HG03045 (cell line): ENCODE data around the gene SRP72.
A peak's percentile ranks its signal among the peaks of the same experiment; 100 is the strongest.
"Not testable (repeated sequence)": the region's sequence is repeated elsewhere in the genome, so short reads cannot be mapped to it uniquely, and the experiment has no call there.

Source experiments
- ATAC-seq: cut with Tn5 transposase; IDR thresholded peaks from one replicate; pipeline ENCODE4 v1.9.1; 2021; ENCODE audit warnings: mild to moderate bottlenecking, moderate library complexity; ENCODE audit not compliant: unreplicated experiment

The SRP72 gene

GRCh38 chr4:56464581-56464980 lies 2.8 kb upstream of the SRP72 start:
- ATAC-seq: no peak

DNA sequence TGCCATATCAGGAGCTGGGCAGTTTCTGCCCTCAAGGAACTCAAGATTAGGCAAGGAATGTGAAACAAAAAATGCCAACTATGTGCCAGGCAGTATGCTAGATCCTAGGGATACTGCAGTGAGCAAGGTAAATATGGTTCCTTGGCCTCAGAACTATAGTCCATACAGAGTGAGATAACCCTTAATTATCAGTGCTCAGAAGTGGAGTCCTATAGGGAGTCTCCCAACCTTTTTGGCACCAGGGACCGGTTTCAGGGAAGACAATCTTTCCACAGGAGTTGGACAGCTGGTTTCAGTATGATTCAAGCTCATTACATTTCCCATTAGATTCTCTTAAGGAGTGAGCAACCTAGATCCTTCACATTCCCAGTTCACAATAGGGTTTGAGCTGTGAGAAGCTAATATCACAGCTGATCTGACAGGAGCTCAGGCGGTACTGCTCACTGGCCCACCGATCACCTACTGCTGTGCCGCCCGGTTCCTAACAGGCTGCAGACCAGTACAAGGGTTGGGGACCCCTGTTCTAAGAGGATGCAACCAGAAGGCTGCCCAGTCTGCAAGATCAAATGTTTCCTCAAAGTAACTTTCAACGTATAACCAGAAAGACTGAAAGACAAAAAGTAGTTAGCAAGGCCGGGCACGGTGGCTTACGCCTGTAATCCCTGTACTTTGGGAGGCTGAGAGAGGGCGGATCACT lies 1.7 kb upstream of the SRP72 start:
- ATAC-seq: no peak

- not testable (repeated sequence) for ATAC-seq
These were observed 1.1 kb upstream of the SRP72 start for GRCh38 chr4:56466296-56466761.

- ATAC-seq: no peak
These were observed 520 bp upstream of the SRP72 start for GRCh38 chr4:56466910-56467283.

DNA sequence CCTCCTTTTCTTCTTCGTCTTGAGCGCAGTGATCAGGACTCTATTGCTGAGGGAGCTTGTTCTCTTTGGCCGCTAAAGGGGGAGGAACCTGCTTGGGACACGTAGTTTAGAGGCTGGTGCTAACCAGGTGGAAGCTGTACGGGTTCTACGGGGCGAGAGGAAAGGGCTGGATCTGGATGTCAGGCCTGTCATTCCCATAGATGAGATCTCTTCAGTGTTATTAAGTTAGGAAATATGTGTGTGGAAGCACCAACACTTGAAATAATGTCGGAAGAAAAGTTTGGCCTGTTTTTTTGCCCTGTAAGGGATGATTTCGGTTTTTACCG lies 643 bp downstream of the SRP72 start:
- ATAC-seq: peak; percentile 58

GRCh38 chr4:56469489-56470210 lies 2.2 kb downstream of the SRP72 start:
- no peak for ATAC-seq

- peak; percentile 83 for ATAC-seq
These were observed 8.5 kb downstream of the SRP72 start for GRCh38 chr4:56475917-56476316.

DNA sequence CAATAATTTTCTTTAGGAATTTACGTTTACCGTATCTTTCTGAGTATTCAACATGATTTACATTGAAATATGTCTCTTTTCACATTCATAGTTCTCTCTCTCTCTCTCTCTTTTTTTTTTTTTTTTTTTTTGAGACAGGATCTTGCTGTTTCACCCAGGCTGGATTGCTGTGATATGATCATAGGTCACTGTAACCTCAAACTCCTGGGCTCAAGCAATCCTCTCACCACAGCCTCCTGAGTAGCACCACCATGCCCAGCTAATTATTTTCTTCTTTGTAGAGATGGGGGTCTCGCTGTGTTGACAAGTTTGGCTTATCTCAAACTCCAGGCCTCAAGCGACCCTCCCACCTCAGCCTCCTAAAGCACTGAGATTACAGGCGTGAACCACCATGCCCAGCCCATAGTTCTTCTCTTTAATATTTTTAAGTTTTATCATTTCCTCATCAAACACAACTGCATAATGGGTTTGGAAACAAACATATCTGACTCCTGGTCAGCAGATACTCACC lies 9.8 kb downstream of the SRP72 start:
- no peak for ATAC-seq

DNA sequence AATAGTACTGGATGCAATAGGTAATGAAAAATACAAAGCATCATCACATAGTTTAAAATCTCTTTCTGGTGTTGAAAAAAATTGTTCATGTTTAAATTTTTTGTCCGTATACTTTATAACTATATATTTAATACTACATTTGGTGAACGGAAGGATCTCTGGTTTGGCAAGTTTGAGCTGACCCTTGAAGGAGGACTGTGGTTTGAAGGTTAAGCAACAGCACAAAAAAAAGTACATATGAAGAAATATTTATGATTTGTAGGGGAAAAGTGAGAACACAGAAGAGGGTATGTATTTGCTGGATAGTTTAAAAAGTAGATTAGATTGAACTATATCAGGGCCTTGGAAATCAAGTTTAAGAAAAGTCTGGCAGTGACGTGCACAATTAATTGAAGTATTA lies 13.3 kb downstream of the SRP72 start:
- no peak for ATAC-seq

GRCh38 chr4:56496241-56496640 lies 28.8 kb downstream of the SRP72 start:
- ATAC-seq: no peak

DNA sequence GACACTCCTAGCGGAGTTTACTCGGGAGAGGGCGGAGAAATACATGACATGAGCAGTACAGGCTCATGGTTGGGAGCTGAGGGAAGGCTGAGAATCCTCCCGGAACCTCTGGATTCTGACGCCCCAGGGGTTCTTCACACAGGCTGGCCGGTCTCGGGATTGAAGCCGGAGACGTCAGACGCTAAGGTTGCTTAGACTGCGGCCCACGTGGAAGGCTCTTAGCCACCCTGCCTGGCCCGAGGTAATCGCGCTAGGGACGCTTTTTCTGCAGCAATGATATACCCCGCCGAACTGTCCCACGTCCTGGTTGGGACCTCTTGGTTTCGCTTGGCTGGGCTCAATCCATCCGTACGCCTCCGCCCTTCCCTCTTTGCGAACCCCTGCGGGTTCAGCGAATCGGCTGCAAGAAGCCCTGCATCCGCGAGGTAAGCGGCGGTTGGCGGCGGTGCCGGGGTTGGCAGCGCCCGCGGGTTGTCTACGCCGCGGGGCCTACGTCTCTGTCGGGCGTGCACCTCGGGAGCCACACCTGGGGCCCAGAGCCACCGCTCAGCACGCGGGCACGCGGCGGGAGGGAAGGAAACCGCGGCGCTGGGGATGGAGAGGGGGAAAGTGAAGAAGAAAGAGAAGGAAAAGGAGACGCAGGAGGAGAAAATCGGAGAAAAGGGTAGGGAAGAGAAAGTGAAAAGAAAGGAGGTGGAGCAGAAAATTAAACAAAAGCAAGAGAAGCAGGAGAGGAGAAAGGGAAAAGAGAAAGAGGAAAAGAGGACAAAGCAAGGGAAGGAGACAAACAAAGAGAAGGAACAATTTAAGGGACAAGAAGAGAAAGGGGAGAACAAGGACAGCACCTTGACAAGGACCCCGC lies 38.1 kb downstream of the SRP72 start, which contains the start of gene ARL9:
ARL9 (plus strand) TSS at position 523 of the 862 bp plus-strand sequence; CDS start at position 595, 72 bp downstream.
- ATAC-seq: no peak

DNA sequence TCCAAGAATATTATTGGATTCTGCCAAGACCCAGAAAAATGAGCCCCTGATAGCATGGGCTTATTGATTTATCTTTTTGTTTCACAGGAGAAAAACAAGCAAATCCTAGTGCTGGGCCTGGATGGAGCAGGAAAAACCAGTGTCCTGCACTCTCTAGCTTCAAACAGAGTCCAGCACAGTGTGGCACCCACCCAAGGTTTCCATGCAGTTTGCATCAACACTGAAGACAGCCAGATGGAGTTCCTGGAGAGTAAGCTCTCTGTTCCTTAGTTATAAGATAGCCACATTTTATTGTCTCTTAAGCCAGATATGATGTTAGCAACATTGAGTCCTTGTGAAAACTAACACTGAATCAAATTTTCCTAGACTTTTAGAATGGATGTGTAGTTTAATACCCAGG lies 43.7 kb downstream of the SRP72 start:
- ATAC-seq: no peak

- no peak for ATAC-seq
These were observed 44.7 kb downstream of the SRP72 start for GRCh38 chr4:56512166-56512565.

DNA sequence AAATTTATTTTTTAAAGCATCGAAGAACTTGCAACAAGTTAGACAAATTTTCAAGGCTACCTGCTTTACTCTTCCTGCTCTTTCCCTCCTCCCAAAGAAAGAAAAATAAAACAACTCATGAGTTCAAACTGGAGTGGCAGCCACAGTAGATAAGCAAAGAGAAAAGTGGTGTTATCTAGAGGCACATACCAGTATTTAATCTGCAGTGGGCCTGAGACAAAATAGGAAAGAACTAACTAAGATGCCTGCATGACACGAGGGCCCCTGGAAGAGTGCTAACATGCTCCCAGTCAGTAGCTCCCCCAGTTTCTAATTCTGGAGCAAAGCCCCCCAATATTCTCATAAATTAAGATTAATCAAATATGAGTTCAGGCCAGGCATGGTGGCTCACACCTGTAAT lies 46.1 kb downstream of the SRP72 start:
- ATAC-seq: no peak

DNA sequence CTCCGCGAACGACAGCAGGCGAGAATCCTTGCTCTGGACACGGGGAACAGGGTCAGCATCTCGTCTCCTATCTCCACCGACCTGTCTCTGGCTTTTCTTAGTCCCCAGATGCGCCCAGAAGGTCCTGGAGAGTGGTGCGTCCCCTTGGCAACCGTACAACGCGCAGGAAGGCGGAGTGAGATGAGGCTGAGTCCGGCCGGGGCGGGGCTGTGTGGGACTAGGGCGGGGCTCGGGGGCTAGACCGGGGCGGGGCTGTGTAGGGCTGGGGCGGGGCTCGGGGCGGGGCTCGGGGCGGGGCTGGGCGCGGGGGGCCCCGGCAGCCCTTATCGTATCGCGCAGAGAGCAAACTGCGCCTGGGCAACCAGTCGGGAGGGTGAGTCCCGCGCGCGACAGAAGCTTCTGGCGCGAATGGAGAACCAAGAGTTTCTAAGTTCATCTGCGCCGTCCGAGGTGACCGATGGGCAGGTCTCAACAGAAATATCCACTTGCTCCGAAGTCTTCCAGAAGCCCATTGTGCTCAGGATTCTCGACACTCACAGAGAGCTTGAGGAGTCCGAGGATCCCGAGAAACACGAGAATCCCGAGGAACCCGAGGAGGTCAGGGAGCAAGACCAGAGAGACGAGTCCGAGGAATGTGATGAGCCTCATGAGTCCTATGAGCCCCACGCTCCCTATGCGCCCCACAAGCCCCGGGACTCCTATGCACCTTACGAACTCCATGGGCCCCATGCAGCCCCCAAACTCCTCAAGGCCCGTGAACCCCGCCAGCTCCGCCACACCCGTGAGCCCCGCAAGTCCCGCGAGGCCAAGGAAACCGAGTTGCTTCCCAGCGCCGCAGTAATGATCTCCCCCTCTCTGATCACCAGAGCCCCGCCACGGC lies 63.1 kb downstream of the SRP72 start:
- ATAC-seq: peak; percentile 96

GRCh38 chr4:56531149-56531770 lies 63.8 kb downstream of the SRP72 start:
- no peak for ATAC-seq

DNA sequence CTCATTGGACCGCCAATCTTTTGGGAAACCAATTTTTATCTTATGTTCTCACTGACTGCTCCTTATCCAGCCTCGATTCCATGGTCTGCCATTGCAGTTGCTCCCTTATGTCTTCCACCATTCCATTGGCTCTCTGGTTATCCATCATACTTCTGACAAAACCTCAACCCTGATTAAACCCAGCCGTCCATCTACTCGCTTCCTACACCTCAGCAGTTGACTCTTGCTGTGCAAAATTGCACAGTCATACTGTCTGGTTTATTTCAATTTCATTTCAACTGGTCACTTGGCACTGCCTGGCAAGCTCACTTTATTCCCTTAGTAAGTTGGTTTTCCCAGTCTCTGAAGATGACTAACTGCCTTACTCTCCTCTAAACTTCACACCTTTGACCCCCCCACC lies 64.4 kb downstream of the SRP72 start:
- ATAC-seq: no peak

DNA sequence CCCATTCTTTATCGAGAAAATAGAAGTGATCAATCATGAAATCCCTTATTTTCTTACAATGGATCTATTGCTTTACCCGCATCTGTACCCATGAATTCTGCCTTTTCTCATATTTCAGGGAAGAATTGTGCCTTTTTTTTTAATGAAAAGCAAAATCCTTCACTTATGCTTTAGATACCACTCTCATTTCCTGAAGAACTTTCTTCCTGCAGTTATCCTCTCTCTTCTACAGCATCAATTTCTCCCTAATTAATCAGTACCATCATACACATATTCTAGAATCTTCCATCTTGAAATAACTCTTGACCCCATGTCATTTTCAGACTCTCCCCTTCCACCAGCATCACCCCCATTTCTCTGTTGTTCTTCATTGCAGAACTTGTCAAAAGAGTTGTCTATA lies 64.8 kb downstream of the SRP72 start:
- ATAC-seq: no peak

DNA sequence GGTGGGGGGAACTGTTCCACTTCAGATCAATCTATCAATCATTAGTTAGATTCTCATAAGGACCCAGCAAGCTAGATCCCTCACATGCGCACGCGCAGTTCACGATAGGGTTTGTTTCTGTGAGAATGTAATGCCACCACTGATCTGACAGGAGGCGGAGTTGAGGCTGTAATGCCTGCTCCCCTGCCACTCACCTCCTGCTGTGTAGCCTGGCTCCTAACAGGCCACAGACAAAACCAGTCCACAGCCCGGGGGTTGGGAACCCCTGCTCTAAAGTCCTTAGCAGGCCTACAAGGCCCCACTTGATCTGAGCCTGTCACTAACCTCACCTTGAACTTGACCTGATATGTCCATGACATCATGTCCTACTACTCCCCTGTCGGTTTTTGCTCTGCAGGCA lies 68.5 kb downstream of the SRP72 start:
- ATAC-seq: no peak

DNA sequence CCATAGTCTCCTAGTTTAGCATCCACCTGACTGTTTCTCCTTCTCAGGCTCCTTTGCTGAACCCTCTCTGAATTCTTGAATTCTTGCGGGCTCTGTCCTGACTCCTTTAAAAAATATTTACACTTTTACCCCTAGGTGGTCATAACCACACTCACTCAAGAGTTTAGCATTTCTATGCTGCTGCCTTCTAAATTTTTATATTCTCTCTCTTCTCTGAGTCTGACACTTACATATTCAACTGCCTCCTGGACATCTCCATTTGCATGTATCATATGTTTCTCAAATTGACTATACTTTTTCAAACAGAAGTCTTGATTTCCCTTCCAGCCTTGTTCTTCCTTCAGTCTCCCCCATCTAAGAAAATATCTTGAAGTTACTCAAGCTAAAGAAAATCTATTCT lies 69.7 kb downstream of the SRP72 start:
- ATAC-seq: no peak
